Vagina (tissue), 2 donors: ENCODE measurements around the gene IDUA. TPM values are rescaled to one million over a fixed set of nuclear protein-coding genes. Genes with fewer than 3 reads are reported as not detected.
A peak's percentile ranks its signal among the peaks of the same experiment; 100 is the strongest.
"Not testable (repeated sequence)": the region's sequence is repeated elsewhere in the genome, so short reads cannot be mapped to it uniquely, and the experiment has no call there.

Experiments used
- DNase-seq, 2 donors: peaks; one replicate each; pipeline ENCODE4 v3.0.0-alpha.2; 2017; ENCODE audit errors: extremely low spot score in 2 of 2
- H3K27ac ChIP-seq: fragments of 200-600 bp; sonication (generic); one replicate; pipeline ENCODE4 v1.5.1; 2019
- H3K27me3 ChIP-seq: fragments of 200-600 bp; sonication (generic); one replicate; pipeline ENCODE4 v1.5.1; 2019
- H3K36me3 ChIP-seq, 2 donors: fragments of 200-600 bp; sonication (generic); one replicate each; pipeline ENCODE4 v1.5.1; 2017 to 2019
- H3K4me1 ChIP-seq: fragments of 200-600 bp; sonication (generic); one replicate; pipeline ENCODE4 v1.5.1; 2019
- H3K4me3 ChIP-seq, 2 donors: fragments of 200-600 bp; sonication (generic); 1 replicate in 1 of 2; 2 replicates in 1 of 2; pipeline ENCODE4 v1.5.1; 2016 to 2019
- H3K9me3 ChIP-seq: fragments of 200-600 bp; sonication (generic); one replicate; pipeline ENCODE4 v1.5.1; 2019
- CTCF ChIP-seq, 3 experiments: fragments of 450-650 bp in 2 of 3; fragments of 200-600 bp in 1 of 3; sonication (generic) in 1 of 3; IDR thresholded peaks; one replicate each; pipeline ENCODE4 v1.5.1; 2017 to 2019; ENCODE audit warnings: antibody characterized with exemption in 3 of 3, mild to moderate bottlenecking in 2 of 3, moderate library complexity in 2 of 3
- POLR2A ChIP-seq, 2 donors: fragments of 450-650 bp; IDR thresholded peaks; one replicate each; pipeline ENCODE4 v1.6.1; 2017; ENCODE audit warnings: antibody characterized with exemption in 2 of 2, mild to moderate bottlenecking in 2 of 2, moderate library complexity in 2 of 2
- POLR2AphosphoS5 ChIP-seq, 2 donors: sonication (generic); formaldehyde crosslinking; IDR thresholded peaks; one replicate each; pipeline ENCODE4 v1.9.0; 2017; ENCODE audit warnings: antibody characterized with exemption in 2 of 2, mild to moderate bottlenecking in 2 of 2, low read depth in 1 of 2; ENCODE audit not compliant: insufficient read depth in 1 of 2
- intact Hi-C: fragments of 100-400 bp; cut with DNase I; formaldehyde crosslinking; loops from one replicate; pipeline ENCODE4 v1.15.1; 2023
- total RNA-seq: library from RNA; depleted of rRNA; stranded (reverse); fragments of >200 nt; gene quantifications from one replicate; pipeline ENCODE4 v1.2.3, GENCODE V29; 2016

Gene IDUA
- total RNA-seq, 1 donor from 2014 or later = 28.0 TPM

- intact Hi-C loops = no loop called here
- no peak for DNase-seq
- no peaks in the 10 kb centered on the region for H3K27me3 ChIP-seq
Observed at GRCh38 chr4:1045193-1045594, 58.4 kb downstream of the IDUA start.

GRCh38 chr4:1045595-1046201 is 58.9 kb downstream of the IDUA start:
- Histone ChIP-seq H3K9me3 (no peaks in the 10 kb centered on the region), H3K36me3 (no peaks in the 10 kb centered on the region), H3K4me3 (no peak overlapping the region), H3K4me1 (peaks cover 41% of the 10 kb centered on the region), H3K27me3 (no peaks in the 10 kb centered on the region), H3K27ac (no peak overlapping the region)
- intact Hi-C loops = no loop called here
- no peak for DNase-seq
- TF ChIP-seq POLR2AphosphoS5 (IDR thresholded peaks at IDR 0.05; ENCODE audit: insufficient read depth in 1 of 2, low read depth in 1 of 2) (no peak), CTCF (IDR thresholded peaks at IDR 0.05) (no peak), POLR2A (IDR thresholded peaks at IDR 0.05) (no peak)

More at GRCh38 chr4:1045193-1045594, 58.4 kb downstream of the IDUA start:
- Histone ChIP-seq H3K4me1 (peaks cover 44% of the 10 kb centered on the region), H3K27ac (no peak overlapping the region), H3K9me3 (no peaks in the 10 kb centered on the region), H3K36me3 (no peaks in the 10 kb centered on the region), H3K4me3 (no peak overlapping the region)
- TF ChIP-seq POLR2AphosphoS5 (IDR thresholded peaks at IDR 0.05; ENCODE audit: insufficient read depth in 1 of 2, low read depth in 1 of 2) (no peak), CTCF (IDR thresholded peaks at IDR 0.05) (no peak), POLR2A (IDR thresholded peaks at IDR 0.05) (no peak)

GRCh38 chr4:1046581-1047011 is 59.8 kb downstream of the IDUA start:
- DNase-seq, intact Hi-C loops, H3K36me3 ChIP-seq, H3K9me3 ChIP-seq, H3K27me3 ChIP-seq: not testable (repeated sequence)
- H3K4me1 ChIP-seq = peaks cover 32% of the 10 kb centered on the region
- peak overlapping the region; percentile 28 for H3K27ac ChIP-seq
- H3K4me3 ChIP-seq = peak overlapping the region; percentile 5 to 10

- TF ChIP-seq POLR2AphosphoS5 (IDR thresholded peaks at IDR 0.05; ENCODE audit: insufficient read depth in 1 of 2, low read depth in 1 of 2) = no peak
- no peak for TF ChIP-seq POLR2A (IDR thresholded peaks at IDR 0.05)
- TF ChIP-seq CTCF (IDR thresholded peaks at IDR 0.05) = no peak
- Histone ChIP-seq H3K4me3 (peak overlapping the region in 1 of 2 donors; percentile 5), H3K27ac (peak overlapping the region; percentile 28), H3K27me3 (no peaks in the 10 kb centered on the region), H3K9me3 (no peaks in the 10 kb centered on the region), H3K36me3 (no peaks in the 10 kb centered on the region), H3K4me1 (peaks cover 30% of the 10 kb centered on the region)
- intact Hi-C loops = no loop called here
- DNase-seq = no peak
Observed at GRCh38 chr4:1047106-1047975, 60.5 kb downstream of the IDUA start.

- intact Hi-C loops = no loop called here
Observed at GRCh38 chr4:1047976-1048772, 61.3 kb downstream of the IDUA start.

More at GRCh38 chr4:1047976-1048772, 61.3 kb downstream of the IDUA start:
- Histone ChIP-seq H3K36me3 (no peaks in the 10 kb centered on the region), H3K9me3 (no peaks in the 10 kb centered on the region), H3K27ac (peak overlapping the region; percentile 28), H3K27me3 (no peaks in the 10 kb centered on the region), H3K4me1 (peaks cover 29% of the 10 kb centered on the region), H3K4me3 (no peak overlapping the region)
- TF ChIP-seq POLR2A (IDR thresholded peaks at IDR 0.05) (no peak), CTCF (IDR thresholded peaks at IDR 0.05) (no peak), POLR2AphosphoS5 (IDR thresholded peaks at IDR 0.05; ENCODE audit: insufficient read depth in 1 of 2, low read depth in 1 of 2) (no peak)
- DNase-seq = no peak
